GM12874 (cell line): Measurements from ENCODE around the gene KLK15.

Source experiments
- CTCF ChIP-seq: IDR thresholded peaks from 2 replicates; pipeline ENCODE4 v1.5.1; 2011; ENCODE audit warnings: low read depth, mild to moderate bottlenecking, control low read depth, low read length, moderate library complexity; ENCODE audit not compliant: insufficient read depth

The KLK15 gene

GRCh38 chr19:50819636-50820035 lies 13.7 kb downstream of the KLK15 start:
- no peak for TF ChIP-seq CTCF

DNA sequence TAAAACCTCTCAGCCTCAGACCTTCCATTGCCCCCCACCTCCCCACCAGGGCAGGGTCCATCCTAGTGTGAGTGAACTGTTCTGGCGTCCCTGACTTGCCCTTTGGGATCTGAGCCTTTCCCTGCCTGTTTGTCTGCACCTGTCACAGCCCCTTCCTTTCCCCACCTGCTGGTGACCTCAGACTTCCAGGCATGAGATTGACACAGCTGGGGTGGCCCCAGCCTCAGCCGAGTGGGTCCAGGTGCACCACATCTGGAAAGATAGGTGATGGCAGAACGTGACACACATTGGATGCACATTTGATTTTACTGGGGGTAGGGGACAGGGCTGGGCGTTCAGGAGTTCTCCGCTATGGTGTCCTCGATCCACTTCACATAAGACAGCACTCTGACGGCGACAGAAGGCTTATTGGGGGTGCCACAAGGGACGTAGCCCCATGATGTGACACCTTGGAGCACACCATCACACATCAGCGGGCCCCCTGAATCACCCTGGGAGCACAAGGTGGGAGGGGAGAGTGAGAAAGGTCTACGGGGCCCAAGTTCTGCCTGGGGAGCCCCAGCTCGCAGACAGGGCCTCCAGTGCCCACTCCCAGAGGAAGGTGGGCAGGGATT lies 14.4 kb downstream of the KLK15 start:
- no peak for TF ChIP-seq CTCF

- no peak for TF ChIP-seq CTCF
Observed at GRCh38 chr19:50817941-50818858, 15.2 kb downstream of the KLK15 start.

DNA sequence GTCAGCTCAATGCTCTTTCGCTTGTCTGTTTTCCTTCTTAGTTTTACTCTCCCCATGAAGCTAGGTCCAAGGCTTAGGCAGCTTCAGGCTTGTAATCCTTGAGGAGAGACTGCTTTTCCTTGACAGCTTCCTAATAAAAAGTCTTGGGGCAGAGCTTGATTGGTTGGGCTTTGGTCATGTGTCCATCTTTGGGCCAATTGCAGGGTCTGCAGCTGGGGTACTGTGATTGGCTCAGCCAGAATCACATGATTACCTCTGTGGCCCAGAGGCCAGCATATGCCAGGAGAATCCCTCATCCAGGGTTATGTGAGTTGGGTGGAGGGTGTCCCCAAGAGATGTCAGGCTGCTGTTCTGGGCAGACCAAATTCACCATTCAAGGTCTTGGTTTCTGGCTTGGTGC lies 17.9 kb downstream of the KLK15 start:
- no peak for TF ChIP-seq CTCF

- no peak for TF ChIP-seq CTCF
Observed at GRCh38 chr19:50814883-50815282, 18.5 kb downstream of the KLK15 start.

- TF ChIP-seq CTCF: no peak
Observed at GRCh38 chr19:50812474-50812873, 20.9 kb downstream of the KLK15 start.

DNA sequence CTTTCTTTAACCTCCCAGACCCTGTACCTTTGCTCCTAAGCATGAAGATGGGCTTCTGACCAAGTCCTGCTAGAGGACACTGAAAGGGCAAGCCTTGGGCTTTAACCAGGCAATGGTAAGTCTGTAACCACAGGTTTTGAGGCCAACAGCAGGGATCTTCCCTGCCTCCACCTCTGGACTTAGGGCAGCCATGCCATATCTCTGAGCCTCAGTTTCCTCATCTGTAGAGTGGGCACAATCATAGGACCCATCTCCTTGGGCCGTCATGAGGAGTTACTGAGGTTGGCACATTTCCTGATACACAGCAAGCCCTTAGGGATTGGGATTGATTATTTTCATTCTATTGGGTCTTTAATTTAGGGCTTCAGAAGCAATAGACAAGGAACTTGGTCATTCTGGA lies 24.5 kb downstream of the KLK15 start:
- no peak for TF ChIP-seq CTCF
